NCI-H82 treated with DMSO at 0.1 percent for 48 hours (cell line): ENCODE data around the gene CYB5R3.

Experiments
- DNase-seq: peaks from one replicate; lab custom pipeline; 2025; ENCODE audit not compliant: unreplicated experiment; lab: John Stamatoyannopoulos, UW

The CYB5R3 gene

DNA sequence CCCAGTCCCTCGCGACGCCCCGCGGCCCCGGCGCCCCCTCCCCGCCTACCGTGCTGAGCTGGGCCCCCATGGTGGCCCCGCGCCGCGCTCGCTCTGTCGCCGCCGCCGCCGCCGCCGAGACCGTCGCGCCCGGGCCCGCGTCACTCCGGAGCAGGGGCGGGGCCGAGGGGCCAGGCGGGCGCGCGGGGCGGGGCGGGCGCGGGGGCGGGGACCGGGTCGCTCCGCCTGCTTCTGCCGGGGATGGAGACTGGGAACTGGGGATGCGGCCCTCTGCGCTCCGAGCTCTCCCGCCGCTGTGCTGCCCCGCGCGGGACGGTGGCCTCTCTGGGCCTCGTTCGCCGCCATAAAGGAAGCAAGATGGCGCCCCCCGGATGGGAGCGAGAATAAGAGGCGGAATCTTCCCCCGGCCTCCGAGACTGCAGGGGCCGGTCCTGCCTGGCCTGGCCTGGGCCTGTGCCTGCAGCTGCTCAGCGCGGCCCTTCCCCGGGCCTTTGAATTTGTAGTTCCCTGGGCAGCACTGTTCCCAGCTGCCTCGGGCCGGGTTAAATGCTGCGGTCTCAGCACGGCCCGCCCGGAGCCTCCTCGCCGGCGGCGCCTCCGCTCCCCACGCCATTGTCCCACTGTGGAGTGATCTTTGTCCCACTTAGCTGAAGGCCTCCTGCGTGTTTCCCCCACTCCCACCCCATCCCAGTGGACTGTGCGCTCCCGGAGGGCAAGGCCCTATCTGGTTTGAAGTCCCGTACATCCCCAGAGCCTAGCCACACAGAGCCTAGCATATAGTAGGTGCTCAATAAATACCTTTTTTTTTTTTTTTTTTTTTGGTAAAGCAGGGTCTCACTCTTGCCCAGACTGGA, at the start of gene CYB5R3:
CYB5R3 (minus strand) TSS at position 147 of the 854 bp plus-strand sequence; CDS start at position 70, 77 bp downstream.
- DNase-seq, result peak; percentile 8

DNA sequence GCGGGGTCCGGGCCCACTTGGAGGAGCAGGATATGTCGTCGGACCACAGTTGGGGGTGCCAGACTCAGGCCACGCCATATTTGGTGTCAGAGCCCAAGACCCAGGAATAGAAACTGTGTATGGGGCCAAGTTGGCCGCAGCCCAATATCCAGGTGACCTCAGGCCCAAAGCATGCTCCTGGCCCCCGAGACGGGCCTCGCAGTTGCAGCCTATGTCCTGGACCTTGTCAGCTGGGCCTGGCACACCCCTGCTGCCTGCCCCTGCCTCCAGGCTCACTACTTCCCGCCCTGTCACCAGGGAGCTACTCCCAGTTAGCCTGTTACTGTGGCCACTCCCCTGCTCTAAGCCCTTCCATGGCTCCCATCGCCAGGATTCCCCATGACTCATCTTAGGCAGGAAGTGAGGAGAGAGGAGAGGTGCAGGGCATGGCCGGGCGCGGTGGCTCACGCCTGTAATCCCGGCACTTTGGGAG, 48.4 kb upstream of the CYB5R3 start:
- no peak for DNase-seq

DNA sequence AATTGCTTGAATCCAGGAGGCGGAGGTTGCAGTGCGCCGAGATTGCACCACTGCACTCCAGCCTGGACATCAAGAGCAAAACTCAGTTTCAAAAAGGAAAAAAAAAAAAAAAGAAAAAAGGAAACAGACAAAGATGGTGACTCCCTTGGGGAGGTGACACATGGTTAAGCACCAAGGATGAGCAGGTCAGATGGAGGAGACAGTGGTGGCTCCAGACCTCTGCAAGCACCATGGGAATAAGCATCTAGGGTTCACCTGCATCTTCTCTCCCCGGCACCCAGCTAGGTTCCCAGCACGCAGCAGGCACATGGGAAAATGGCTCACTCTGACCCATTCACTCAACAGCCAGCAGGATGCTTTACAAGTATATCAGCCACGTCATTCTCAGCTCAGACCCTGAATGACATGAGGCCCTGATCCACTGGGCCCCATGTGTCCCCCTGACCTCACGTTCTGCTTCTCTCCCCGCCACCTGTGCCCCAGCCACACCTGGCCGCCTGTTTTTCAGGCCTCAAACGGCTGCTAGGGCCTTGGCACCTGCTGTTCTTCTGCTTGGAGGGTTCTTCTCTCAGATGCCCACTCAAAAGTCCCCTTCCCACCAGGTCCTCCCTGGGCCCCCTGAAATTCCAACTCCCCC, 47.3 kb upstream of the CYB5R3 start:
- no peak for DNase-seq

DNA sequence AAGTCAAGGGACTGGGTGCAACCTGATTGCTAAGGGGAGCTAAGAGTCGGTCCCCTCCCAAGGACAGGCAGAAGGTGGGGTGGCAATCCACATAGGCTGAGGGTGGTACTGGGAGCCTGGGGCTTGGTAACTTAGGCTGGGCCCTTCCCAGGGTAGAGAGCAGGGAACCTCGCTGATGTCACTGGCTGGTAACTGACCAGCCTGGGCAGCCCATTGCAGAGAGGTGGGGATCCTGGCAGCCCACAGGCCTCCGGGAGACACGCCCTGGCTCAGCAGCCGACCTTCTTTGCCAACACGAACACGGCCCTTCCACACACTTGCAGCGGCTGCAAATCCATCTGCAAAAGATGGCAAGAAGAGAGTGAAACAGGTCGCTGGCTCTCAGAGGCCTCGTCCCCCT, 46.1 kb upstream of the CYB5R3 start:
- DNase-seq, result no peak

DNA sequence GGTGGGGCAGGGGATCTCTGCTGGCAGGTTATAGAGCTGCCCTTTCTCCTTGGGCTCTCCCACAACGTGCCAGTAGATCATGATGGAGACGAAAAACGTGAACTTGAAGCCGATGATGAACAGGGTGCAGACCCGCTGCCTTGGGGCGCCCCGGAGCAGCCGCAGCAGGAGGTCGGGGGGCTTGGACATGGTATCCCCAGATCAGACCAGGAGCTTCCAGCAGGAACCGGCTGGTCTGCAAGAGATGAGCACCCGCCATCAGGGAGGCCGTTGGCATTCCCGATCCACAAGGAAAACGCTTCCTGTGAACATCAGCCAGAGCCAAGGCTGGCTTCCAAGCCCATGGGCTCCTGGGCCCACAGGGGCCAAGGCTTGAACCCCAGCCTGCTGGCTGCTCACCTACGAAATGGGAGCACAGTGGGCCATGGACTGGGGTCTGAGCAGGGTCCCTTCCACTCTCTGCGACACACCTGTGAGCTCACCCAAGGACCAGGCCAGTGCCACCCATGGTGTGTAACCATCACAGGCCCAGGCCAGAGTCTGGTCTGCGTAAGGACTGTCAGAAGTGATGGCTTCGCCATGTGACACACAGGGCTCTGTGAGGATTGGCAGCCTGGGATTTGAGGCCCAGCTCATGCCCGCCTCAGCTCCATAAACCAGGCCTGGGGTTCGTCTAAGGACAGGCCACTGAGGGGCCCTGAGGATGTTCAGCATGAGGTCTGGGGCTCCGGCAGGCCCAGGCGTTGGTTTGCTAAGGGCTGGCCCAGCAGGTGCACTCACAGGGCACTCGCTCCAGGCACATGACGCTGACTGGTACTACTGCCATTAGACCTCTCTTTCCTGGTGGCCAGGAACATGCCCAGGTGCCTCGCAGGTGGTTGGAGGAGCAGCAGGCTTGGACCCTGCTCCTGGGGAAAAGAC, 44.8 kb upstream of the CYB5R3 start:
- no peak for DNase-seq

DNA sequence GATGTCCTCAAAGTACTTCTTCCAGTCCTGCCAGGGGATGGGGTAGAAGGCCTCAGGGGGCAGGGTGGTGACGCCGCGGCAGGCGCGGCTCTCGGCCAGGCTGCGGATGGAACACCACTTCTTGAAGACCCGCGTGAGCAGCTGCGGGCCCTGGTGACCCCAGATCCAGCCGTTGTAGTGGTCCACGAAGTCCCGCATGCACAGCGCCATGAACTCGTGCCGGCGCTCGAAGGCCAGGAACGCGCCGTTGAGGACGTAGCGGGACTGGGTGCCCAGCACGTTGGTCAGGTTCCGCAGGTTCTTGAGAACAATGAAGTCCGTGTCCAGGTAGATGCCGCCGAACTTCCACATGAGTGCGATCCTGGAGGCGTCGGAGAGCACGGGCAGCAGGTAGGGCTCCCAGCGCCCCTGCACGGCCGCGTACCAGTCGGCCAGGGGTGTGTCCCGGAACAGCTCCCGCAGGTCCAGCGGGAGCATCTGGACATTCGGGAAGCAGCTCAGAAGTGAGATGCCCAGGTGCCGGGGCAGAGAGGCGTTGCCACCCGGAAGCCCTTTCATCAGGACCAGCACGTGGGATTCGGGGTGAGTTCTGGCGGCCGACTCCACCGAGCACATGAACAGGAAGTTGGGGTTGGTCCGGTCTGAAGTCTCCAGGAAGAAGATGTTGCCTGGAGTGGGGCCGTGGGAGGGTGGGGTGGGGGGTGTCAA, 44.0 kb upstream of the CYB5R3 start:
- no peak for DNase-seq

DNA sequence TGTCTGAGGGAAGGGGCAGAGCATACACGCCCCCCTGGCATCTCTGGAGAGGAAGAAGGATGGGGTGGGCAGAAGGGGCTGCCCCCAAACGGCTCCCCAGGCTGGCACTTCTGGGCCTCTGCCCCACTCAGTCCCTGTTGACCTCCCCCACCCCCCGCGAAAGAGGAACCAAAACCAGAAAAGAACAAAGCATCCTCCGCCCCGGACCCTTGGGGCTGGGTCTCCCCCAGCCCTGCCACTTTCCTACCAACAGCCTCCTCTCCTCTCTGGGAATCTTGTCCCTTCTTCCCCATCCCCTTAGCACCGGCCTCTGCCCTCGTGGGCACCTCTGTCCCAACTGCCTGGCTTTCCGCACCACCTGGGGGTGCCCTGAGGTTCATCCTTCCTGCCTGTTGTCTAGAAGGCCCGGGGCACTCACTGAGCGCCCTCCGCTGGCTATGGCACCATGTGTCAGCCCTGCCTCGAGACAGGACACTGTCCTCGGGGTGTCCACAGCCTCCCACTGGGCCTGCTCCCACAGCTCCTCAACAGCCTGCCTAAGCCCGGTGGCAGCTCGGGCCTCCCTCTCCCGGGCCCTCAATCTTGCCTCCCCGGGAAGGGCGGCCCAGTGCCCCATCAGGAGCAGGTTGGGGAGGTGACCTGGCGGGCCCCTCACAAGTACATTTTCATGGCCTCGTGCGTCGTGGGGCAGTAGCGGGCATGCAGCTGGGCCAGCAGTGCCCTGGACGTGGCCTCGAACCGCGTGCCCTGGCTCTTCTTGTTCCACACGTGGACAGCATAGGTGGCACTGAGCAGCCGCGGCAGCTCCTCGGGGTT, 43.3 kb upstream of the CYB5R3 start:
- DNase-seq, result no peak

DNA sequence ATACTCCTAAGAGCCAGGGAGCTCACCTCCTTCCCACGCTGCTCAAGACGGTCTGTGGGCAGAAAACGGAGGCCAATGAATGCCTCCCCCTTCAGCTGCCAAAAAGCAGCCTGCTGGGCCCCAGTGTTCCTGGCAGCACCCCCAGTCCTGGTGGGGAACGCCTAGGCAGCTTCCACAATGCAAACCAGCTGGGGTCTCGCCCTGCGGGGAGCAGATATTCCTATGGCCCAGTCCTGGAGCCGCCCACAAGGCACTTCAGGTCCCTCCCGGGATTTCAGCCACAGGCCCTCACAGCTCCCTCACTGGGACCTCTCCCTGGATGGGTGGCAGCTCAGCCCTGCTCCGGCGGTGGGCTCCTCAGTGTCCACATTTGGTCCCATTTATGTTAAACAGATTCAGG, 42.2 kb upstream of the CYB5R3 start:
- DNase-seq, result no peak

DNA sequence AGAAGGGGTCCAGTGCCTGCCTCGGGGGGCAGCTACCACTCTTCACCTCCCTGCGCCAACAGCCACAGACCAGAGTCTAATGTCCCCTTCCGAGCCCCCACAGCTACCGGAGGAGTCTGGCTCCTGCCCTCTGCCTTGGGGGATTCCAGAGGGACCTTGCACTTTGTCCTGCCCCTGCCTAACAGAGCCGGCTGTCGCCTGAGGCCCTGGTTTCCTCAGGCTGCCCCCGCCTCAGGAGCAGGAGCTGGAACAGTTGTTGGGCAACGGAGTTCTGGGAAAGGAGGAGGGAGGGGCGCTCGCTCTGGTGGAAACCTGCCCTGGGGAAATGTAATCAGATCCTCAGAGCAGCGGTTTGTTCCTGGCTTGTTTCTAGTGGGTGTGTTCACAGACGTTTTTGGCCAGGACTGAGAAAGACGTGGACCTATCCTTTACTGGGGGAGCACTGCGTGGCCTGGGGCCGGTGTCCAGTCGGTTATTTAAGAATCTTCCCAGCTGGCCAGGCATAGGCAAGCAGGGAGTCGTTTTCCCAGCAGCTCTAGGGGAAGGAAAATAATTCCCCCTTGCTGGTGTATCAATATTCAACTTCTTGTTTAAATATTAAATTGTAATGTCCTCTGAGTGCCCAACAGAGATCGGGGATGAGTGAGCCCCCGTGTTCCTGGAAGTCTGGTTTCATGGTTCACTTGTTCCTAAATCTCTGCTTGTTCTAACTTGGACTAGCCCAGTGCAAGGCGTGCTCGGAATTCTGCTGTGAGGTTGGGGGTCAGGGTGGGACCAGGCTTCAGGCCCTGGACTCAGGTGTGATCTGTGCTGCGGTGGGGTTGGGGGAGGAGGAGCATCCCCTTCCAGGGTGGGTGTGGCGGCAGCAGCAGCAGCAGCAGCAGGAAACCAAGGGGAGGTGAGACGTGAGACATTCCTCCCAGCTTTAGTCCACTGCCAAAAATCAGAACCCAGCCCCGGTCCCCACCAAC, 39.3 kb upstream of the CYB5R3 start:
- DNase-seq, result peak; percentile 21

DNA sequence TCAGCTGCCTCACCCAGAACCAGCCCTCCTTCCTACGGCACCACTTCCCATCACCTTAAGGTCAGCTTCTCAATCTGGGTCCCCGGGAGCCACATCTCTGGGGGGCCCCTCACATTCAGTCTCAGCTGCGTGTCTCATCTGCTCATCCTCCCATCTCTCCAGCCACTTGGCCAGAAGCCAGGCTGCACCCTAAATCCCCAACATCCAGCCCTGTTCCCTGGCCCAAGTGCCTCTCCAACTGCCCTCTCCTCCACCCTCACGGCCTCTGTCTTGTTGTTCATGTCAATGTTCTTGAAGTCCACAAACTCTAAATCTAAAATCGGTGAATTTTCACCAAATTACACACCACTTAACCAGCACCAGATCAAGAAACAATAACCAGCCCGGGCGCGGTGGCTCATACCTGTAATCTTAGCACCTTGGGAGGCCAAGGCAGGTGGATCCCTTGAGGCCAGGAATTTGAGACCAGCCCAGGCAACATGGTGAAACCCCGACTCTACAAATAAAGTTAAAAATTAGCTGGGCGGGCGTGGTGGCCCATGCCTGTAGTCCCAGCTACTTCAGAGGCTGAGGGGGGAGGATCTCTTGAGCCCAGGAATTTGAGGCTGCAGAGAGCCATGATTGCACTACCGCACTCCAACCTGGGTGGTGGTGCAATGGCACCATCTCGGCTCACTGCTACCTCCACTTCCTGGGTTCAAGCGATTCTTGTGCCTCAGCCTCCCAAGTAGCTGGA, 37.7 kb upstream of the CYB5R3 start:
- DNase-seq, result no peak

DNA sequence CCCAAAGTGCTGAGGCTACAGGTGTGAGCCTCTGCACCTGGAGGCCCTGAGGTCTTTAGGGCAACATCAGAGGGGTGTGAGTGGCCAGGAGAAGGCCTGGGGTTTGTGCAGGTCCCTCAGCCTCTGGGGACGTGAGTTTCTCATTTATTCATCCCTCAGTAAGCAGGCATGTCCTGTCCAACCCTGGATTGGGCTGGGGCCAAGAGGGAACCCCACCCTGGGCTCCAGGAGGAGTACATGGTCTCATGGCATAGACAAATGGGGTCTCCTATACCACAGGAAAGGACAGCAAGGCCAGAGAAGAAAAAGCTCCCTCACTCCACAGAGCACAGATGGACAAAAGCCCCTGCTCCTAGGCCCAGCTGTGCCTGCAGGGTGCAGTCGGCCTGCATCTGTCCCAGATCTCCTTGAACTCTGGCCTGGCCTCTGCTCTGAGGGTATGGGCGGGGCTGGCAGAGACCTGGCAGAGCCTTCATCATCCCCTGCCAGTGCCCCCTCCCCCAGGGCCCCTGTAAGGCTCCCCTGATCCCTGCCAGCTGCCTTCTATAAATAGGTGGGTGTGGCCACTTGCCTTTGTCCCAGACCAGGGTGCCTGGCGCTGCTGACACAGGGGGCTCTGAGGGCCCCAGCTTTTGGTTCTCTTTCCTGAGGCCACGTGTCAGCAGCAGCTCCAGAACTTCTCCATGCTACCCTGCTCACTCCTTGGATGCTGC, 36.9 kb upstream of the CYB5R3 start:
- DNase-seq, result no peak

DNA sequence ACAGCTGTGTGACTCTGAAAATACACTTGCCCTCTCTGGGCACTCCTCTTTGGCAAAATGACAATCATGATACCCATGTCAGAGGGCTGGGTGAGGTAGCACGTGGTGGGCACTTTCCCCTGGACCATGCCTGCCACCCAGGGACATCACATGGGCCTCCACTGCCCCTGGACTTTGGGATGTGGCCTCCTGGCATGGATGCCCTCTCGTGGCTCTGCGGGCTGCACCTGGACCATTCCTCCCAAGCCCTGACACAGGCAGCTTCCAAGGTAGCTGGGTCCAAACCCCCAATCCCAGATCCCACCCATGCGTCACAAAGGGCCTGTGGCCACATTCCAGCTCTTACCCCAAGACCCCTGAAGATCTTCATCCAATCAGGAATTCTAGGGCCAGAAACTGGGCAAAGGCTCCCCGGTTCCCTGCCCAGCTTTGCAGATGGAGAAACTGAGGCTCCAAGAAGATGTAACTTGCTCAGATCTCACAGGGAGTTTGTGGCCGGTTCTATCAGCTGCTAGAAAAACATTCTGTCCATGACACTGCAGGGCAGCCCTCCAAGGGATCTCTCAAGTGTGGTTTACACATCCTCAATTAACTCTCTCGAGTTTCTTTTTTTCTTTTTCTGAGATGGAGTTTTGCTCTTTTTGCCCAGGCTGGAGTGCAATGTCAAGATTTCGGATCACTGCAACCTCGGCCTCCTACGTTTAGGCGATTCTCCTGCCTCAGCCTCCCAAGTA, 35.4 kb upstream of the CYB5R3 start:
- no peak for DNase-seq

DNA sequence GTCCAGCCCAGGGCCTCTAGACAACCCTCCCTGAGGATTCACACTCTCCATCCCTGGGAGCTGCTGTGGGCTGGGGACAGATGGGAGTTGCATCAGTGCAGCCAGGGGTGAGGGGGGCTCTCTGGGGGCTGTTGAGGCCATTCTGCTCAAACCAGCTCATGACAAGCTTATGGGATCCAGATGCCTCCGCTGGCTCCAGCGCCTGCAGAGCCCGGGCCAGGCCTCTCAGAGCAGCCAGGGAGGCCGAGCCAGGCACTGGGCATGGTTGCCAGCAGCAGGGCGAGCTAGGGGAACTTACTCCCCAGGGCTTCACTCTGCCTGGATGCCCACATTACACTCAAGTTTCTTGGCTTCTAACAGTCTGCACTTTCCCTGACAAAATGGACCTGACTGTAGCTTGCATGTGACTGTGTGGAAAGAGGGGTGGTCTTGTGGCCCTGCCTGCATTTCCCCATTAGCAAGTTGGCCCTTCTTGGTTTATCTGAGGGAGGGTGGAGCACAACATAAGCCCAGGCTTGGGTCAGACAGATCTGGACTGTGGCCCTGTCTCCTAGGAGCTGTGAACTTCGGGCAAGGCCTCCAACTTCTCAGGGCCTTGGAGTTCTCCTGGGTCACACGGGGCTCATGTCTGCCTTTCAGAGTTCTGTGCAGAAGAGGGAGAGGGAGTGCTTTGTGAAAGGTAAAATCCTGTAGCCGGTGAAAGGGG, 34.5 kb upstream of the CYB5R3 start:
- DNase-seq, result no peak

DNA sequence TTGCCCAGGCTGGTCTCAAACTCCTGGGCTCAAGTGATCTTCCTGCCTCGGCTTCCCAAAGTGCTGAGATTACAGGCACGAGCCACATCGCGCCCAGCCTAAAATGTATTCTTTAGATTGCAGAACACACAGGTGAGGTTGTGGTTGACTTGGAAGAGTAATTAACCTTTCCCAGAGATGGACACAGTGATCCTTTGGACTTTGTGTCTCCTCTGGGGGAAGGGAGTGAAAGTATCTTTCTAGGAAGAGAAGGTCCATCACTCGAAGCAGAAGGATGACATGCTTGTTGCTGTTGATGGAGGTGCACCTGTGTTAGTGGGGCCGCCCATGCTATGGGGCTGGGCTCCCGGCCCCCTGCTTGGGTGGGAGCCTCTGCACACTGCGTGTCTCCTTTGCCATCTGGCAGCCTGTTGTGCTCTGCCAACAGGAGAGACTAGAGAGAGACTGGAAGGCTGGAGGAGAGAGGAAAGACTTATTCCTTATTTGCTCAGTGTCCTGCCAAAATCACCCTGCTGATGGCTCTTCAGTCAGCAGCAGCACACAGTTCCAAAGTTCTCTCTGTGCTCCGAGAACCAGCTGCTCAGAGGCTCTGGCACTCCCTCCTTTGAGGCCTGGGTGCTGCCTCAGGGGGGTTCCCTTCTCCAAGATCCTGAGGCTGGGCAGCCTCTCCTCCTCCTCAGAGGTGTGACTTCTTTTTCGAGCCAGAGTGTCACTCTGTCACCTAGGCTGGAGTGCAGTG, 33.1 kb upstream of the CYB5R3 start:
- DNase-seq, result no peak

DNA sequence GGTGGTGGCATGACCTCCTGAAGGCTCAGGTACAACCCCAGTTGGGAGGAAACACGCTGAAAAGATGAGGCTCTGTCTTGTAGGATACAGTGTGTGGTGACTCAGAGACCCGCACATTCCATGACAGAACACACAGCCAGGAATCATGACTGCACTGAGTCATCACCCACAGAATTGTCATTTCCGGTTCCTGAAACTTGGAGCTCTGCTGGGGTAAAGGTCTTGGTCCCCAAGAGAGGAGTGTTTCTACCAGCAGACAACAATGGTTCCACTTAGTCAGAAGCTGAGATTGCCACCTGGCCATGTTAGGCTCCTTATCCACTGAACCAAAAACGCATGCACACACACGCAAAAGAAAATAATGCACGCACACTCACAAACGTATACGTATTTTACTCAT, 31.5 kb upstream of the CYB5R3 start:
- DNase-seq, result no peak
